Activated naive CD4-positive, alpha-beta T cell treated with Interleukin-2 at 50 U/mL for 16 hours (primary cell): ENCODE measurements around the gene KIF26B.

Source experiments
- DNase-seq: peaks from one replicate; pipeline ENCODE4 v3.0.0-alpha.2; 2020

KIF26B gene

DNA sequence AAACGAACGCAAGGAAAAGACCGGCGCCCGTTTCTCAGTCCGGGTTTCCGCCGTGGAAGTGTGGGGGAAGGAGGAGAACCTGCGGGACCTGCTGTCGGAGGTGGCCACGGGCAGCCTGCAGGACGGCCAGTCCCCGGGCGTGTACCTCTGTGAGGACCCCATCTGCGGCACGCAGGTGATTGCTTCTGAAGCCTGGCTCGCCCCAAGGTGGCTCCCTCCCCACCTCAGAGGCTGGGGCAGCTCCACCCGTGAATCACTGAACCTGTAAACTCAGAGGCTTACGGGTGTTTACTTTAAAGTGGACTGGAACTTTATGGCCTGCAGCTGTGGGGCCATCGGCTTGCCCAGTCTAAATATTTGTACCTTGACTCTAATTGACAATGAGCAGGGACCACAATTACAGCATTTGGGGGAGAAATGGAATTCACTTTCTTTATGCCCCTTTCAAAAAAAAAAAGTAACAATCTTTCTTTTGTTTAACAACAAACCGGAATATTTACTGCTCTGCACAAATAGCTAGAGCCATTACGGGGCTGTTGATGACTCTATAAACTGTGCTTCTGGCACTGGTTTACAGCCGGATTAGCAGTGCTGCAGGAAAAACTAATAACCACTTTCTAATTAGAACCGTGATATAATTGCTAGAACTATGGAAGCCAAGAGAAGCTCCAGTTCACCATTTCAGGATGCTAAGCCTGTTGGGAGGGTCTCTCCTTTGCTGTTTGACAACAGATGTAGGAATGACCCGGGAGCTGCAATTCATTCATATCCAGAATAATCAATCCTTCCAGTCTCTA, 454.8 kb downstream of the KIF26B start:
- DNase-seq = no peak

GRCh38 chr1:245611251-245611650, 456.5 kb downstream of the KIF26B start:
- DNase-seq = no peak

GRCh38 chr1:245614476-245614875, 459.7 kb downstream of the KIF26B start:
- no peak for DNase-seq

DNA sequence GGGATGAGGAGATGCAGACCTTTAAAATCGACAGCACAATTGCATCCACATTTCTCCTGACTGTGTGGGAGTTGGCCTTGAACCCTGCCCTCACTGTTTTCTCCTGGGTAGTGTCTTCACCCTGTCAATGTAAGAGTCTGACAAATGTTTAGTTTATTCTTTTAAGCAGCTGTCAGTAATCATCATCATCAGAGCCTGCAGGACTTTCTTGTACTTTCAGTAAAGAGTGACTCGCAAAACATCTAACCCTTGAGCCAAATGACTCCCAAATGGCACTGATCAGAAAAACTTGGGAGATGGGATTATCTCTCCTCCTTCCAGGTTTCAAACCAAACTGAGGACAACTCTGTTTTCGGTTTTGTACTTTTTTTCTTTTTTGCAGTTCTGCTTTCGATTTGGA, 460.2 kb downstream of the KIF26B start:
- no peak for DNase-seq

GRCh38 chr1:245621589-245621988, 466.8 kb downstream of the KIF26B start:
- DNase-seq = no peak

DNA sequence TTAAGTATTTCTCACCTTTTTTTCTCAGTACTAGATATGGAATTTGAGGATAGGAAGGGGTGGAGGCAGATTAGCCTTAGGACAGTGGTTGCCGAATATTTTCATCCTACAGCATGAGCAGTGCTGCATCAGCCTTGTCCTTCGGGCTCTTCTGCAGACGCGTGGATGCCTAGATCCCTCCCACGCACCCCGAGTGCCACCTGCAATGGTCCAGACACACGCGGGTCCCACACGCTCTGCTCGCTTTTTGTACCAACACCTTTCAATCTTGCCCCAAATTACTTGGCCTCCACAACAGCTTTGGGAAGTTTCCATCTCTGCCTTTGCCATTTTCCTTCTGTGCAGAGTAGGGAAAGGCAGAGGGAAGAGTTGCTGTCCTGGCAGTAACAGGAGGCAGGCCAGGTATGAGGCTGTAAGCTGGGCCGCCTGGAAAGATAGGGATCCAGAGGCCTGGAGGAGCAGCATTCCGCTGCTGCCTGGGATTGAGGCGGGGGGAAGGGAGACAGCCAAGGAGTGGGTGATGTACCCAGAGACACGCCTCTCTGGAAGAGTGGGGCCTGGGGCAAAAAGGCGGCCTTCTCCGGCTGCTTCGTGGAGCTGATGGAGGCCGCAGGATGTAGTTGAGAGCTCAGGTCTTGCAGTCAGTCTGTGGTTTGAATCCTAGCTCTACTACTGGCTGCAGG, 467.7 kb downstream of the KIF26B start:
- DNase-seq = no peak

GRCh38 chr1:245641384-245641783, 486.6 kb downstream of the KIF26B start:
- no peak for DNase-seq

DNA sequence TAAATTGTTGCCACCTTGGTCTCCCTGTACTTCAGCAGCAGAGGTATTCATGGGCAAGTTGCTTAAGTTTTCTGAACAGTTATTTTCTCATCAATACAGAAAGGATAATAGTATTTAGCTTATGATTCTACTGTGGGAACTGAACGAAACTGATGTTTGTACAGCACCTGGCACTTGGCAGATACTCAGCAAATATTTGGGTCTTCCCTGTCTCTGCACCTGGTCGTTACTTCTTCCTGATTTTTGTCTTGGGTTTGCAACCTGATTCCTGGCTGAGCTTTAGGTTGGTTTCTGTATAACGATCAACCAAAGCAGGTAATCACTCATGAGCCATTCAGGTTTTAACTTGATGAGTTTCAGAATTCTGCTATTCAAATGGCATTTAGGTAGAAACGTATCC, 490.6 kb downstream of the KIF26B start:
- no peak for DNase-seq

- DNase-seq = no peak
These were observed 491.1 kb downstream of the KIF26B start for GRCh38 chr1:245645894-245646293.

GRCh38 chr1:245648749-245649522, 494.2 kb downstream of the KIF26B start:
- no peak for DNase-seq

- DNase-seq = no peak
These were observed 494.9 kb downstream of the KIF26B start for GRCh38 chr1:245649666-245650065.

- no peak for DNase-seq
These were observed 495.7 kb downstream of the KIF26B start for GRCh38 chr1:245650441-245650960.

- no peak for DNase-seq
These were observed 496.3 kb downstream of the KIF26B start for GRCh38 chr1:245651093-245651492.

GRCh38 chr1:245652116-245652515, 497.3 kb downstream of the KIF26B start:
- DNase-seq = no peak

DNA sequence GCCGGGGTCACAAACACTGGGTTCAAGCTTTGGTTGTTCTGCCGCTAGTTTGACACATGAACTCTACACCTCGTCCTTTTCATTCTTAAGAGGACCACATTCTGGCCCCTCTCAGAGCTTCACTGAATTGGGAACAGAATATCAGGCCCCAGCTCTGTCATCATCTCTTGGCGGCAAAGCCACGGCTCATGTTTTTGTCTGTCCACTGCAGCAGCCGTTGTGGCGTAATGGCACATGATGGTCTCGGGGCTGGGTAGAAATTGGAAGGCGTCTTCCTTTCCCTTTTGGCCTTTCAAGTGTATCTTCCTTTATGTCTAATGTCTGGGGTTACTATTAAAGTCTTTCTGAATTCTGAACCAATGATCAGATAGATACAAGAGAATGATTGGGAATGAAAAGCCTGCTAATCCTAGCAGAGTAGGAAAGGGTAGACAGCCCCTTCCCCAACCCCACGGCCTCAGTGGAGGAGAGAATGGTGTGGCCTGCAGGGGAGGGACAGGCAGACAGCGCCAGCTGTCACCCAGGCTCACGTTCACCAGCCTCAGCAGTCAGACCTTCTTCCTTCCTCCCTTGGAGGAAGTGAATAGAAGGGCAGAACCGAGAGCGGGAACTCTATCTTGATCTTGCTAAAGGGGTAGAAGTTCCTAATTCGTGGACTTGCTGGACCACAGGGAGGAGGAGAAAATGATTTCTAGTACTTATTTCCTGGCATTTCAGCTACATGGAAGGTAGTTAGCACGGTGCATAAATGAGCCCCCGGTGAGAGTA, 498.1 kb downstream of the KIF26B start:
- no peak for DNase-seq

DNA sequence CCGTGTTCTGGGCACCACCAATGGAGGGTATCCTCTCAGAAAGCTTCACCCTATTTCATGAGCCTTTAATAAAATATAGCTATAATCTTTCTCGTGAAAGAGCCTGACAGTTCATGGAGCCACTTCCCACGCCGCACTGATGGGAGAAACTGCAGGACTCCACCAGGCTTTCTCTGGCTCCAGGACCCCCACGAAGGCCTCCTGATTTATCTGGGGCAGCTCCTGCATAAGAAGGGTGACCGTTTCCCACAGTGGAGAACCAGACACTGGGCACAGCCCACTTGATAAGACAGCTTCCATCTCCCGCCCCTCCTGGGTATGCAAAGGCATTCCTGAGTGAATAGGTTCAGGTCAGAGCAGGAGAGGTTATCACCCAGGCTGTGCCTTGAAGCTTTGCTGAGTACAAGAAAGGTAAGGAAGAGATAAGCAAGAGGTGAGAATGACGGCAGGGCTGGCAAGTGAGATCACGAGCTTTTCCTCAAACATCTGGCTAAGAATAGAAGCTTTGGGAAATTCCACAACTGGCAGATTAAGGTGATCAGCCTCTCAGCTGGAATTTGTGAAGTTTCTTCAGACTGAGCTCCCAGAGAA, 499.8 kb downstream of the KIF26B start:
- no peak for DNase-seq

DNA sequence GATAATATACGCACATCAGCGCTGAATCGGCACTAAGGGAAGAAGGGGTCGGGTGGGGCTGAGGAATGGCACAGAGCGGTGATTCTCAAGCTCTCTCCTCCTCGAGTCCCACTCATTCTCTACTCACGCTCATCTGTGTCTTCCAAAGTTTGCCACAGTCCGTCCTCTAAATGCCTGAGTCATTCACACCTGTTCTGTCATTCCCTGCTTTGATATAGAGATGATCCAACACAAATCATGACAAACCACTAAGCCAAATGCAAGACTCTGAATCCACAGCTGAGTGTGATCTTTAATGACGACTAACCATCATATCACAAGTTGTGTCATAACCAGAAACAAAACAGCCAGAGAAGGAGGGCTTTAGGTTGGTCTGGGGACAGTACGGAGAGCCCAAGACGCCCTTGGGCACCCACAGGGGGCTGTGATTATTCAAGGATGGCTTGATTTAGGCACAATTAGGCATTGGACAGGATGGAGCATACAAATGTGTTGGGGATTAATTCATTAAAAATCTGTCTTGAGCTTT, 501.5 kb downstream of the KIF26B start:
- no peak for DNase-seq

DNA sequence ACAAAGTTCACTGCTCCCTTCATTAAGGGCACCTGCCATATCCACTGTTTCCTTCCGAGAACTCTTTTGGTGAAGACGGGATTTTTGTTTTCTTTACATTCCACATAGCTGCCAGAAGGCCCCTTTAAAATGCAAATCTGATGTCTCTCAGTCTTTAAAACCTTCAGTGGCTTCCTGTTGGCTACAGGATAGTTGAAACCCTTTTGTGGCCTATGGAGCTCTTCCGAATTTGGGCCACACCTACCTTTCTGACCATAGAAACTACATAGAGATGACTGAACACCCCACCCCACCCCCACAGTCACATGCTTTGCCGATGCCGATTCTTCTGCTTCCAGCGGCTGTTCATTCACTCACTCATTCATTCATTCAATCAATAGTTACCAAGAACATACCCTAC, 502.6 kb downstream of the KIF26B start:
- DNase-seq = no peak

GRCh38 chr1:245663373-245663772, 508.6 kb downstream of the KIF26B start:
- DNase-seq = no peak

DNA sequence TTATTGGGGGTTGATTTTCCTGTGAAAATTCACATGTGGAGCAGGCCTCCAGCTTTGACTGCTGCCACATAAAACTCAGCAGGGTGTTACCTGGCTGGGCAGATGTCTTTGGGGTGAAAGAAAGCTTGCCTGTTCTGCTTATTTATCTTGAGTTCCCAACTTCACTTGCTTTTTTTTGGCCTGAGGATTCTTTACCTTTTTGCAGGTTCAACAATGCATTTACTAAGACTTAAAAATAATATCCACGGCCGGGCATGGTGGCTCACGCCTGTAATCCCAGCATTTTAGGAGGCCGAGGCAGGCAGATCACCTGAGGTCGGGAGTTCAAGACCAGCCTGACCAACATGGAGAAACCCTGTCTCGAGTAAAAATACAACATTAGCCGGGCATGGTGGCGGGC, 509.1 kb downstream of the KIF26B start:
- DNase-seq = no peak

DNA sequence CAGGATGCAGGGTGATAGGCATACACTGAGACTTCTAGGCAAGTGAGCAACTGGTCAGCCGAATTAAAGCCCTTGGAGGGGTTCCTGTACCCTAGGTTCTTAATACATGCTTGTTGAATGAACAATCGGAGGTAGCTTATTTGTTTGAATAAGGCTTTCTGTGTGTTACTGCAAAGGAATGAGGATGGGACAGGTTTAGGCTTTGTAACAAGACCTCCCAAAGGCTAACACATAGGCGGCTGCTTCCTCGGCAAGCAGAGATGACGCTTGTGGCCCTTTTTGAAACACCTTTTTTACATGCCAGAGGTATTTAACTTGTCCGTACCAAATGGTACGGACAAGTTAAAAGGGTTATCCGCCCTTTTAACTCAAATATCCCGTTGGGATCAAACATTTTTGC, 511.6 kb downstream of the KIF26B start:
- no peak for DNase-seq

DNA sequence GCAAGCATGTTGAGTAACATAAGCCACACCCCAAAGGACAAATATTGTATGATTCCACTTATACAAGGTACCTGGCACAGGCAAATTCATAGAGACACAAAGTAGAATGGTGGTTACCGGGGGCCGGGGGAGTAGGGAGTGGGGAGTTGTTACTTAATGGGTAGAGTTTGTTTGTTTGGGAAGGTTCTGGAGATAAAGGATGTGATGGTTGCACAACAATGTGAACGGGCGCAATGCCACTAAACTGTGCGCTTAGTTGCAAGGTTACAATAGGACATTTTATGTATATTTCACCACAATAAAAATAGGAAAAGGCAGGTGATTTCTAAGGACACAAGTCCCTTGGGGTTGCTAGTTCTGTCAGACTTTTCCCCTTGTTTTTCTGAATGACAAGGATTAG, 516.6 kb downstream of the KIF26B start:
- DNase-seq = no peak
